NCI-H146 (cell line): ENCODE results near the gene ARL9.

Experiments used
- DNase-seq: peaks from one replicate; lab custom pipeline; 2025; lab: John Stamatoyannopoulos, UW

Gene ARL9

DNA sequence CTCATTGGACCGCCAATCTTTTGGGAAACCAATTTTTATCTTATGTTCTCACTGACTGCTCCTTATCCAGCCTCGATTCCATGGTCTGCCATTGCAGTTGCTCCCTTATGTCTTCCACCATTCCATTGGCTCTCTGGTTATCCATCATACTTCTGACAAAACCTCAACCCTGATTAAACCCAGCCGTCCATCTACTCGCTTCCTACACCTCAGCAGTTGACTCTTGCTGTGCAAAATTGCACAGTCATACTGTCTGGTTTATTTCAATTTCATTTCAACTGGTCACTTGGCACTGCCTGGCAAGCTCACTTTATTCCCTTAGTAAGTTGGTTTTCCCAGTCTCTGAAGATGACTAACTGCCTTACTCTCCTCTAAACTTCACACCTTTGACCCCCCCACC is 26.2 kb downstream of the ARL9 start:
- no peak for DNase-seq

GRCh38 chr4:56532239-56532638 is 26.6 kb downstream of the ARL9 start:
- no peak for DNase-seq

DNA sequence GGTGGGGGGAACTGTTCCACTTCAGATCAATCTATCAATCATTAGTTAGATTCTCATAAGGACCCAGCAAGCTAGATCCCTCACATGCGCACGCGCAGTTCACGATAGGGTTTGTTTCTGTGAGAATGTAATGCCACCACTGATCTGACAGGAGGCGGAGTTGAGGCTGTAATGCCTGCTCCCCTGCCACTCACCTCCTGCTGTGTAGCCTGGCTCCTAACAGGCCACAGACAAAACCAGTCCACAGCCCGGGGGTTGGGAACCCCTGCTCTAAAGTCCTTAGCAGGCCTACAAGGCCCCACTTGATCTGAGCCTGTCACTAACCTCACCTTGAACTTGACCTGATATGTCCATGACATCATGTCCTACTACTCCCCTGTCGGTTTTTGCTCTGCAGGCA is 30.3 kb downstream of the ARL9 start:
- no peak for DNase-seq

DNA sequence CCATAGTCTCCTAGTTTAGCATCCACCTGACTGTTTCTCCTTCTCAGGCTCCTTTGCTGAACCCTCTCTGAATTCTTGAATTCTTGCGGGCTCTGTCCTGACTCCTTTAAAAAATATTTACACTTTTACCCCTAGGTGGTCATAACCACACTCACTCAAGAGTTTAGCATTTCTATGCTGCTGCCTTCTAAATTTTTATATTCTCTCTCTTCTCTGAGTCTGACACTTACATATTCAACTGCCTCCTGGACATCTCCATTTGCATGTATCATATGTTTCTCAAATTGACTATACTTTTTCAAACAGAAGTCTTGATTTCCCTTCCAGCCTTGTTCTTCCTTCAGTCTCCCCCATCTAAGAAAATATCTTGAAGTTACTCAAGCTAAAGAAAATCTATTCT is 31.6 kb downstream of the ARL9 start:
- no peak for DNase-seq

GRCh38 chr4:56540826-56541225 is 35.2 kb downstream of the ARL9 start:
- no peak for DNase-seq

DNA sequence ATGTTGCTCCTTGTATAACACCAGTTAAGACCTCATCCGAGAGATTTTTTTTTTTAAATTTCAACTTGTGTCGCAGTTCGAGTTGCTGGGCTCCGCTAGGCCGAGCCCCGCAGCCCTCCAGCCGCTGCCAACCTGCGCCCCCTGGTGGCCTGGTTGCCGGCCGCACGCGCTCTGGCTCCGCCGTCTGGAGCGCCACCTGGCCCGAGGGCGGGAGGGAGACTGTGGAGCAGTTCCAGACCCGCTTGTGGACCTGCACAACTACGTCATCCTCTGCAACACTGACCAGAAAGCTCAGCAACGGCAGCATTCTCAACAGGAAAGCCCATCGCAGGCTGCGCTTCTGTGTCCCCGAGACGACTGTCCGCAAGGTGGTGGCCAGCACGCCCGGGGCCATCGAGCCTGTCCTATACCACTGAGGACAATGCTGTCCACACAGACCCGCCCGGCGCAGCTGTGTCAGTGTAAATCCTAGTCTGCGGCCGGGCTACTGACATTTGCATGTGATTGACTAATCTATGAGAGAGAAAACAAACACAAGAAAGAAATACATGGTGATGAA is 39.1 kb downstream of the ARL9 start:
- peak; percentile 88 for DNase-seq

- DNase-seq = no peak
Measured at GRCh38 chr4:56550642-56551041, 45.1 kb downstream of the ARL9 start.

DNA sequence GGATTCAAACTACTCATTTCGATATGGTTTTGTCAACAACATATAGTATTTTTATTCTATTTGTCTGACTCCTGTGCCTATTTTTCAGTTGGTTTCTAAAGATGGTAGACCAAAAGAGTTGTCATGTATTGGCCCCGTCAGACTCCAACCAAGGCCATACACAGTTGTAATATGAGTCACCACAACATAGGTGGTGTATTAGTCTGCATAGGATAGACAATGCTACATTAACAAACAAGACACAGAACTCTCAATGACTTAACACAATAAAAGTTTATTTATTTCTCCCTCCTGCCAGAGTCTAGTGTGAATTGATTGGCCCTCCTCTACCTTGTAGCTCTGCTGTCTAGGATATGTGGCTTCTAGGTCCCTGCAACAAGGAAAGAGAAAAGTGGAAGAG is 45.9 kb downstream of the ARL9 start:
- no peak for DNase-seq

- no peak for DNase-seq
Measured at GRCh38 chr4:56552273-56552672, 46.7 kb downstream of the ARL9 start.

DNA sequence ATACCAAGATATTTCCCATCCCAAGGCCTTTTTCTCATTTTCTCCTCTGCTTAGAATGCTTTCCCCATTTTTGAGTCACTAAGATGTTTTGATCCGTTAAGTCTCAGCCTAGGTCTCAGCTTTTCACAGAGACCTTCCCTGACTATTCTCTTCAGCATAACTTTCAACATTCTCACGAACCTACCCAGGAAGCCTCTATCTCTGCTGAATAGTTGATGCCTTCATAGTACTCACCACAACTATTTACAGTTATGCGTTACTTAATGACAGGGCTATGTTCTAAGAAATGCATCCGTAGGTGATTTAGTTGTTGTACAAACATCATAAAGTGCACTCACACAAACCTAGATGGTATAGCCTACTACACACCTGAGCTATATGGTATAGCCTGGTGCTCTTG is 64.5 kb downstream of the ARL9 start:
- no peak for DNase-seq
